ENCODE measurements around the gene OPHN1.
"Not testable (repeated sequence)": the region's sequence is repeated elsewhere in the genome, so short reads cannot be mapped to it uniquely, and the experiment has no call there.

The OPHN1 gene

DNA sequence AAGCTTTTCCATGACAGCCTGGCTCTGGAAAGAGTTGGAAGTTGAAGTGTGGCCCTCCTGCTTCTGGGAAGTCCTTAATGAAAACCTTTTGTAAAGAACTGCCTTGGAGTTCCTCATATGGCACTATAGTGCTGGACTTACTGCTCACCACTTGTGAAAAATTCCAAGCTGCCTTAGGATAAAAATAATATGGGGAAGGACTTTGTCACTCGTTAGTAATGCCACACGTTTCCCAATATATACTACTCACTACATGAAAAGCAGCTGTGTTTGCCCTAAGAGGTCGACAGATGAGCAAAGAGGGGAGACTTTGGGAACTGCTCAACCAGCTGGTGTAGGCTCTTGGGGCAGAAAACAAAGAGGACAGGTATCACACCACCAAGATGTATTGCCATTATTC, 11.7 kb downstream of the OPHN1 start:
- no peak for DNase-seq (ENCODE audit: low read depth in 3 of 3)

DNA sequence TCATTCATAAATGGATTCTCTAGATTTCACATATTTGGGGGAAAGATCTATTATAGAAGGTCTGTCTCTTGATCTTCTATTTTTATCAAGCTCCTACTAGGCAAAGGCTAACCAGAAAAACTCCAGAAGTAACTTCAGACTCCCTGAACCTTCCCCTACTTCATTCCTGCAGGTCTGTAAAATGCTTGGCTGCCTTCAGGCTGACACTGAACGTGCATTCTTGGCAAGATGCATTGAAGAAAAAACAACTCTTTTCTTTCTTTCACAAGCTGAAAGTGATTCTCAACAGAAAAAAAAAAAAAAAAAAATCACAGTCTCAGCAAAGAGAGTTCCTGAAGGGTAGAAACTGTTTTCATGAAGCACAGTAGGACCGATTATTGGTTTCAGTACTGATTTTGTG, 12.7 kb downstream of the OPHN1 start:
- DNase-seq (ENCODE audit: low read depth in 3 of 3) = no peak

DNA sequence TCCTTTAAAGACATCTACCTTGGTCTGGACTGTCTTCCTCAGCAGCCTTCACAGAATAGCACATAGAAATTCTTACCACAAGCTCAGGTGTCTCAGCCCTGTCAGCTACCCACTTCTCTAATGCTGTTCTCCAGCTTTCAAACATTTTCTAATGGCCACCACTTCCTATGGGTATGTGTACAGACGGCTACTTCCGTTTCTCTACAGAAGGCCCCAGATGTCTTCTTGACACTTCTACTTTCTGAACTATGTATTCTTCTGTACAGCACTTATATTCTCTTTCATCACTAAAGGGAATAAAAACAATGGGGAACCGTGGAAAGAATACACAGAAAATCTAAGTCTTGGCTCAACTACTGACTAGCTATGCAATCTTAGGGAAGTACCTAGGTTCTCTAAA, 13.3 kb downstream of the OPHN1 start:
- DNase-seq (ENCODE audit: low read depth in 3 of 3) = no peak

DNA sequence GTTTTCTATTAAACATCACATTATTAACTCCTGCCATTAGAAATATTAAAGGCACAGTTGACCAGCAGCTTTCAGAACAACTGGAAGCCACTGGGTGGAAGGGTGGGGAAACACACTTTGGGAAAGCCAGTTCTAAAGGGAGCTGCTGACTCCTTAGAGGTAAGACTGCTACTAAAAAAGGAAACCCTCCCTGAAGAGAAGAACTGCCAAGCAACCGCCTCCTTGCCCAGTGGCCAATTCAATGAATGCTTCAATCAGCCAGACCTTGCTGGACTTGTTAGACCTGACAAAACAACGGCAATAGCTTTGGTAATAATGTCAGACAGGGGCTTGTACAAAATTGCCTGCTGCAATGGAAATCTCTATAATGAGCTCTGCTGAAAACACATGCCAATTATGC, 15.6 kb downstream of the OPHN1 start:
- no peak for DNase-seq (ENCODE audit: low read depth in 3 of 3)

DNA sequence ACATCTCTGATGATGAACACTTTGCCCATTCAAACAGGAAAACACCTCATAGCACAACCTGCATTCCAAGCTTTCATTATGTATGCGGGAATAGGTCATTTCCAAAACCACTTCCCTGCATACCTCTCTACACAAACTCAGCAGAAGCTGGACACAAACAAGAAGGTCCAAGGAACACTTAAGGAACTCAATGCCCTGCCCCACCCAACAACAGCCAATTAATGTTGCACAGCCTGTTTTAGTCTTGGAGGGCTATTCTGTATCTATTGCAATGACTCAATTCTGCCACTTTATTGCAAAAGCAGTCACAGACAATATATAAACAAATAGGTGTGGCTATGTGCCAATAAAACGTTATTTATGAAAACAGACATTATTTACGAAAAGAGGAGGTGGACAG, 16.7 kb downstream of the OPHN1 start:
- no peak for DNase-seq (ENCODE audit: low read depth in 3 of 3)

DNA sequence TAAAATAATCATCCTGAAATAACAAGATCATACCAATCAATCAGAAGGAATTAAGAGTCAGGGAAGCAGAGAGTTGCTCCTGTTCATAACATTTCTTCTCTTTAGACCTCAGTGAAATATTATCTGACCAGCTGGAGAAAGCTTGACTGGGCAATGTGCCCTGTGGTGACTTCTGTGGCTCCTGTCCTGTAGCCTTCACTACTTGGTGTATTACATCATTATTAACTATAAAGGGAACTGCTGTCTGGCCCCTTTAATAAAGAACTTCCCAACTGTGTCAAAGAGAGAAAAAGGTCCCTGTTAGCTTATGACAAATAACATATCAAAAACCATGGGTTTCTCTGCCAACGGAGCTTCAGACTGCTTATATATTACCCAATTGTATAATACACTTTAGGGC, 18.0 kb downstream of the OPHN1 start:
- DNase-seq (ENCODE audit: low read depth in 3 of 3) = no peak

DNA sequence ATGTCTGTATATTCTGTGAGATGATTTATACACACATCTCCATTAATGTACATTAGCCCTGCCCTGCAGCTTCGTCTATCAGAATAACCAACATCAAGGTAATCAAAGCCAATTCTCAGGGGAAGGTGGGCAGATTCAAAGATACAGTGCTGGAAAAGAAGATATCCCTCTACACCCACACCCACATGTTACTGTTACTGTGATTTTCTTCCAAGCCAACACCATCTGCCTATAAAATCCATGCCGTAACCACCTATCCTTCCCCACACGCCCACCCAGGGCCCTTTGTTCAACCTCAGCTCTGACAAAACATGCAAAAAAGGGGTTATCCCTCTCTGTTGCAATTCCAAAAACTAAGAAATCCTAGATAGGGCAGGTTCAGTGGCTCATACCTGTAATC, 20.0 kb downstream of the OPHN1 start:
- DNase-seq (ENCODE audit: low read depth in 3 of 3) = no peak

DNA sequence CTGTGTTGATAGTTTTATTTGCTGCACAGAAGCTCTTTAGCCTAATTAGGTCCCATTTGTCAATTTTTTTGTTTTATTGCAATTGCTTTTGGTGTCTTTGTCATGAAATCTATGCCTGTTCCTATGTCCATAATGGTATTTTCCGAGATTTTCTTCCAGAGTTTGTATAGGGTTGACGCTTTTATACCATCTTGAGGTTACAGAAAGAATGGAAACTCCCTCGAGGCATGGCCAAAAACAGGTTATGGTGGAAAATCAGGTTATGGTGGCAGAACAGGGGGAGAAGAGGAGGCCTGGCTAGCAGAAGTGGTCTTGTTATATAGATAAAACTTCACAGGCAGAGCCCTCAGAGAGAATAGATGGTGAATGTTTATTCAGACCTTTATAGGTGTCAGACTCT, 21.6 kb downstream of the OPHN1 start:
- DNase-seq (ENCODE audit: low read depth in 3 of 3) = no peak

DNA sequence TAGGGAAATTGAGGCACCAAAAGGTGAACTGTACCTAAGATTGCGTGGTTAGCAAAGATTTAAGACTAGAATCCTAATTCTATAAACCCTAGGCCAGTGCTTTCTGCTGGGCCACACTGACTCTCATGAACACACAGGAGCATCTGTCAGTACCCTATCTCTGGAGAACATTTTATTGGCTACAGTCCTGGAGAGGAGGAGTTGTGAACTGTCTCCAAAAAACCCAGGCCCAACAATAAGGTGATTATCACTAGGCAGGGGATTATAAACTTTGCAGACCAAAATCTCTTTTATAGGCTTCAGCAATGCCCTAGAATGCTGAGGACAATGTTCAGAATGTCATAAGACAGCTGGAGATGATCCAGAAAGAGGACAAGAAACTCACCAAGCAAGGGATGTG, 24.1 kb downstream of the OPHN1 start:
- no peak for DNase-seq (ENCODE audit: low read depth in 3 of 3)

DNA sequence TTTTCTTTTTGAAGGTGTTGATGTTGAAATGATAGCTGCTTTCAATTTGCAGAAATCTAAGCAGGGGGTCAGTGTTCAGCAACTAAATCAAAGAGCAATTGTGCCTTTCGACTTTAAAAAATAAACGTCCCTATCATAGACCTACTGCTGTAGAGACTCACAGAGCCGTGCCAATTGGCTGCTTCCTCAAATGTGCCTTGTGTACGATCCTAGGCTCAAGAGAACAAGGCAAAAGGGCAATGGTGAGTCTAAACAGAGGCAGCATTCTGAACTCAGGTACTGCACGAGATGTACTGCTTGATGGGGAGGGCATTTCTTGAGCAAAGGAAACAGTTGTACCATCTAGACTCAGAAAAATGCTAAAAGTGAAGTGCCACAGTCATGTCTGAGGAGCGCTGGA, 29.8 kb downstream of the OPHN1 start:
- DNase-seq (ENCODE audit: low read depth in 3 of 3) = no peak

DNA sequence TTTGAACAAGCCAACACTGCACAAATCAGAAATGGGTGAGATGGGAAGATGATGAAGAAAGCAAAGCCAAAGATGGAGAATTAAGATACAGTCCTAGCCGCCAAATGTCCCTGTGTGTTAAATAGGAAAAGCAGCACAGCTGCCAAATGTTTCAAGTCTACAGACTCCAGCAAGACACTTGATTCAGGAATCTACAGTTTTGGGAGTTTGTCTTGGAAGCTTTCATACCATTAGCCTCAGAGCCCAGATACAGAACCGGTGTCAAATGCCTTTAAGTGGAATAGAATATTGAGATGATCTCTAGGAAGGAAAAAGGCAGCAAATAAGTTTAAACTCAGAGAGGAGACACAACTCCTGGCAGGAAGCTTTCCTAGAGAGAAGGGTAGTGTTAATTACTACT, 30.3 kb downstream of the OPHN1 start:
- no peak for DNase-seq (ENCODE audit: low read depth in 3 of 3)

DNA sequence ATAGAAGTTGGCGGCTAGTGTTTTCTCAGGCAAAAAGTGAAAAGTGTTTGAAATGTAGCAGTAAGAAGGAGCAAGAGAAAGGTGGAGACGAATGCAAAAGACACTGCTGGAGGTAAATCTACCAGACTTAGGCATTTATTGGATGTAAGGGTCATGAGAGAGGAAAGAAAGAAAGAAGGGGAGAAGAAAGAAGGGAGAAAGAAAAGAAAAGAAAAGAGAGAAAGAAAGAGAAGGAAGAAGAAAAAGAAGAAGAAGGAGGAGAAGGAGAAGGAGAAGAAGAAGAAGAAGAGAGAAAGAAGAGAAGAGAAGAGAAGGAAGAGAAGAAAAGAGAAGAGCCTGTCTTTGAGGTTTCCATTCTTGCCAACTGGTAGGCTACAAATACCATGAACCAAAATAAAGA, 31.2 kb downstream of the OPHN1 start:
- DNase-seq (ENCODE audit: low read depth in 3 of 3) = no peak

DNA sequence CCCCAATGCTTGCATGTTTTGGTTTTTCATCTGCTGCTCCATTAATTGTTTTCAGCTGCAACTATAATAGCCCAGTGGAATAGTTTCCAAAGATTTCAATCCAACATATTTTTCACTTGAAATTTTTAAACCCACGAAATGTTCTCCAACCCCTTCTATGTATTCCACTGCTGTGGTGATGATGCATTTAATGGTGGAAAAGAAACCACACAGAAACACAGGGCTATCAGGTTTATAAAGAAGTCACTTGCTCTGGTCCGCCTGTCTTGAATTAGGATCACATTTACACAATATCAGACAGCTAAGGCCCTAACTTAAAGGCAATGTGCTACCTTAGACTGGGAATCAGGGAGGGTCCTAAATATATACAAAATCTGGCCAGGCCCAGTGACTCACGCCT, 35.0 kb downstream of the OPHN1 start:
- DNase-seq (ENCODE audit: low read depth in 3 of 3) = no peak

DNA sequence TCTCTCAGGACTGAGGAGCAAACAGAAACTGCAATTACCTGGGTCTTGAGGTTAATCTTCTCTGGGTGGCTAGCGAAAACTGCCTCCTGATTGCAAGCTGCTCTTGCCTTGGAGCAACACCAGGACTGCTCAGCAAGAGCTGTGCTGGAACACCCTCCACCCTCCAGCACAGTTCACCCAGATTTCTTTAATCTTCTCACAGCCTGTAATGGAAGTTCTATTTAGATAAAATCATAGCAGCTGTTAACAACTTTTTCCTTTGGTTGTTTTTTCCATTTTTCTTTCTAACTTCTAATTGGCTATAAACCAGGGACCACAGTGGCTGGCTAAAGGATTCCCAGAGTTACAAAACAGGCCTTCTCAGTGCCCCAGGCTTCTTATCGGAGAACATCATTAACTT, 36.3 kb downstream of the OPHN1 start:
- DNase-seq (ENCODE audit: low read depth in 3 of 3) = no peak

DNA sequence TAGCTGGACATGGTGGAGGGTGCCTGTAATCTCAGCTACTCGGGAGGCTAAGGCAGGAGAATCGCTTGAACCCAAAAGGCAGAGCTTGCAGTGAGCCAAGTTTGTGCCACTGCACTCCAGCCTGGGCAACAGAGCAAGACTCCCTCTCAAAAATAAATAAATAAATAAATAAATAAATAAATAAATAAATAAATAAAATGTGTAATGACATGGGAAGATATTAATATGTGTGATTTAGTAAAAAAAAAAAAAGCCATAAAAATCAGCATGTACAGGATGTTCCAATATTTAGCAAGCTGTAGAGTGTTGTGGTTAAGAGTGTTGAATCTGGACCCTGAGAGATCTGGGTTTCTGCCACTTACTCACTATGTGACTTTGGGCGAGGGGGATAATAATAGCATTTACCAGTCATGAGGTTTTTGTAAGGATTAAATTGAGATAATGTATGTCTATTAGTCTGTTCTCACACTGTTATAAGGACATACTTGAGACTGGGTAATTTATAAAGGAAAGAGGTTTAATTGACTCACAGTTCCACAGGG, 43.8 kb downstream of the OPHN1 start:
- DNase-seq (ENCODE audit: low read depth in 3 of 3) = not testable (repeated sequence)

DNA sequence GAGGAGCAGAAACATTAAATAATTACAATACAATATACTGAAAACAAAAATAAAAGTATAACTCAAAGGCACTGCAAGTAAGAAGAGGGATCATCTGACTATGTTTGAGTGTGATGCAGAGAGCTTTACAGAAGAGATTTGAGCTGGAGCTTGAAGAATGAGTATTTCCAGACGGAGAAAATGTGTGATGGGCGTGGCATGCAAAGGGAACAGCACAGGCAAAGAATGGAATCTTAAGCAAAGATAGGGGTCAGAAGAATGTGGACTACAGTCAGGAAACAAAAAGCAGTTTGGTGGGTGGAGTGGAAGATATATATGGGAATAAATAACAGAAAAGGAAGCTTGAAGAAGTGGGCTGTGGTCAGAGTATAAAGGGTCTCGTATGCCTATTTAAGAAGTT, 45.5 kb downstream of the OPHN1 start:
- DNase-seq (ENCODE audit: low read depth in 3 of 3) = no peak

DNA sequence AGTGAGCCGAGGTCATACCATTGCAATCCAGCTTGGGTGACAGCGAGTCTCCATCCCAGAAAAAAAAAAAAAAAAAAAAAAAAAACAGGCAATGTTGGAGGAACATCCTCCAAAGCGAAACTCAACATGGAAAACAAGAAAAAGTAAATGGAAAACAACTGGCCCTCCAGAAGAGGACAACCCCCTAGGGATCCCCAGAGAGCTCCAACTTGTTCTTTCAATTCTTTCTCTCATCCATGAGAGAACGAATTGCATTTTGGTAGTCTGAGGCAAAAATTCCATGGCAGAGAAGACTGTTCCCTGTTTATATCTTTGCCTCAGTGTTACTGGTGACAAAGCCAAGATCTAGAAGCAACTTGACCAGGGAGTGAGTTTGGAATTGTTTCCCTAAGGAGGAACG, 49.8 kb downstream of the OPHN1 start:
- DNase-seq (ENCODE audit: low read depth in 3 of 3) = no peak

DNA sequence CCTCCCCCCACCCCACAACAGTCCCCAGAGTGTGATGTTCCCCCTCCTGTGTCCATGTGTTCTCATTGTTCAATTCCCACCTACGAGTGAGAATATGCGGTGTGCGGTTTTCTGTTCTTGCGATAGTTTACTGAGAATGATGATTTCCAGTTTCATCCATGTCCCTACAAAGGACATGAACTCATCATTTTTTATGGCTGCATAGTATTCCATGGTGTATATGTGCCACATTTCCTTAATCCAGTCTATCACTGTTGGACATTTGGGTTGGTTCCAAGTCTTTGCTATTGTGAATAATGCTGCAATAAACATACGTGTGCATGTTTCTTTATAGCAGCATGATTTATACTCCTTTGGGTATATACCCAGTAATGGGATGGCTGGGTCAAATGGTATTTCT, 55.7 kb downstream of the OPHN1 start:
- DNase-seq (ENCODE audit: low read depth in 3 of 3) = not testable (repeated sequence)

DNA sequence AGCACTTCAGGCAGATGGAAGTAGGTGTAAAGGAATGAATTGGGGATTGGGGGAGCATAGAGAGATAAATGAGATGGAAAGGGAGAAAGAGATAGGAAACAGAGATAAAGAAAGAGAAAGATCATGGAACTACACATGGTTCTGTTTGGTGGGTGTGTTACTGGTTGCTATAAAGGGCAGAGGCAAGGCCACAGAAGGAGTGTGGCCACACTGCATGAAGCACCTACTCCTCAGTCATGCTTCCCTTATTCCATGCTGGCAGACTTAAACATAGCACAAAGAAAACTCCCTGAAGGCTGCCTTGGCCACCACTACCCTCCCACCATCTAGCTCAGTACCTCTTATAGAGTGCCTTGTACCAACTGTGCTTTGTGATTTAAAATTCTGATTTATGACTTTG, 56.9 kb downstream of the OPHN1 start:
- DNase-seq (ENCODE audit: low read depth in 3 of 3) = no peak

DNA sequence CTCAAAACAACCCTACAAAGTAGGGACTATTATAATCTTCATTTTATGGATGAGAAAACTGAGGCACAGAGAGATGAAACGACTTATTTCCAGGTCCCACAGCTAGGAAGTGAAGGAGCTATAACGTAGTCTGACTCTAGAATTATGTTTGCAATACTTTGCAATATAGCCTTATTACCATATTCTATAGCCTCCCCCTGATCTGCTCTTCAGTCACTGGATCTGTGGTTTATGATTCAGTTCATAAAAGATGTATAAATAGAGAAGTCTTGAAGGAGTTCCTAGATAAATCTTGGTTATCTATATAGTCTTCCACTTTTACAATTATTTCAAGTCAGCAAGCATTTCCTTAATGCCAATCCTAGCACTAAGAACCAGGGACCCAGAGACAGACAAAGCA, 57.5 kb downstream of the OPHN1 start:
- no peak for DNase-seq (ENCODE audit: low read depth in 3 of 3)

DNA sequence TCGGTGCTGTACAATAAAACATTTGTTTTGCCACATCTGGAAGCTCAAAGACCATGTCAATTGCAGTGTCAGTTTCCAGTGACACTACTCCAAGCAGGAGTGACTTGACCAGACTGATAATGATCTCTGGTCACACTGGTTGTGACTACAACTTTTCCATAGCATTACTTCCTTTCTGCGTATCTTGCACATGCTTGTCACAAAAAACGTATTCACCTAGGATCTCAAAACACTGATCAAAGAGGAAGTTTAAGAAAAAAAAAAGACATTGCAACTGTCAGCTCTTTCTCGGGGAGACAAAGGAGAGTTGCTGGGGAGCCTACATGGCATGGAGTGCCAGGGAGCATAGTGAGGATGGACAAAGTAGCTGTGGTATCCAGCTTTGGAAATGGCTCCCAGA, 60.6 kb downstream of the OPHN1 start:
- no peak for DNase-seq (ENCODE audit: low read depth in 3 of 3)

DNA sequence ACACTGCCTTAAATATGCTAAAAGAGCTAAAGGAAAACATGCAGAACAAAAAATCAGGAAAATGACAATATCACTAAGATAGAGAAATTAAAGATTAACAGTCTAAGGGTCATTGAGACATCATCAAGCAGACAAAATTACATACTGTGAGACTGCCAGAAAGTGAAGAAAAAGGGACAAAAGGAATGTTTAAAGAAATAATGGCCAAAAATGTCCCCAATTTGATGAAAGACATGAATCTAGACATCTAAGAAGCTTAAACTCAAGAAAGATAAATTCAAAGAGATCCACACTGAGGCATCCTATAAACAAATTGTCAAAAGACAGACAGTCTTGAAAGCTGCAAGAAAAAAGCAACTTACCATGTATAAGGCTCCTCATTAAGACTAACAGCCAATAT, 63.7 kb downstream of the OPHN1 start:
- DNase-seq (ENCODE audit: low read depth in 3 of 3) = no peak

DNA sequence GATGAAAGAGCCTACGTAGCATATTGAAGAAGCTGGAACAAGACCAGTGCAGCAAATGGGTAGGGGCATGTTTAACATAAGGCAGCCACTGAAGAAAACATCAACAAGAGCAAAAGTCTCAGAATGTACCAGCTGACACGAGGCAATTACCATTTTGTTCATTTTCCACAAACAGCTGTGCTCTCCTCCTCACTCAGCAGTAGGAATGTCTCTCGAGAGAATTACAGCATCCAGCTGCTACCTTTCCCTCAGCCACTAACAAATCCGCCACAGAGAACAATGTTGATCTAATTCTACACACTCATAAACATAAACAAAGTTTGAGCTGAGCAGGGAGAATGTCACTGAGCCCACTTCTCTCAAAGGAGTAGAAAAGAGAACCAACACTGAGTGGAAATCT, 68.0 kb downstream of the OPHN1 start:
- no peak for DNase-seq (ENCODE audit: low read depth in 3 of 3)

DNA sequence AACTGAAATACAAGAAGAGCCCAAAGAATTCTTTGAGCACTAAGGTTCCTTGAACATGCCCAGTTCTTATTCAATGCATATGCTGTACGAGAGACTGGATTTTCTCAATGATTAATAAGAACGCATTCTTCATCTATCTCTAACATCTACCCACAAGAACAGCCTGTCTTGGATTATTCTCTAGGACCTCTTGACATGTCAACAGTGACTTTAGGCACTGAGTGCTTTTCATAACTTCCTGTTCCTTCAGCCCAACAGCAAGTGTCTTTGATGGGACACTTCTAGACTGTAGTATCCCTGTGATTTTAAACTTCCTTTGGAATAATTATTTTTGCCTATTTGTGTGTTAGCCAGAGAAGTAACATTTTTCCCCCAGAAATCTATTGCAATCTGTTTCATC, 69.3 kb downstream of the OPHN1 start:
- DNase-seq (ENCODE audit: low read depth in 3 of 3) = no peak

DNA sequence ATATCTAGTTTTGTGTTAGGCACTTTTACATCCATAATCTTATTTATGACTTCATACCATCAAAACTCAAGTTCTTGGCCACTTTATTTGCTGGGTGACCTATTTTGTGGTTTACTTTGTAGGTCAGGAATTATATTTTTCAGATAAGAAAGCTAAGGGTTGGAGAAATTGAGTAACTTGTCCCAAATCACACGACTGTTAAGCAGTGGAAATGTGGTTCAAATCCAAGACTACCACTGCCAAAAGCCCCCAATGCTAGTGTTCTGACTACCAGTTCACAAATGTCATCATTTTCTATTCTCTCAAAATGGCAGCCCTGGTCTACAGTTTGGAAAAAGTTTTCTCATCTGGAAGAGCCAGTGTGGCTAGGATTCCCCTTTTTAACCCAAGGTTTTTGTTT, 74.6 kb downstream of the OPHN1 start:
- DNase-seq (ENCODE audit: low read depth in 3 of 3) = no peak

Measured in stimulated activated CD4-positive, alpha-beta T cell treated with anti-CD3 and anti-CD28 coated beads, TNF-alpha, amount 100 ng/mL, for 4 hours (primary cell).